OCI-LY7 (cell line): ENCODE results near the gene RUNX1. TPM values are rescaled to one million over a fixed set of nuclear protein-coding genes. Genes with fewer than 3 reads are reported as not detected.

Source experiments
- BruUV-seq: library from RNA; stranded (reverse); fragments of 400-500 nt; replicated peaks from 2 replicates; lab custom pipeline; 2021; lab: Mats Ljungman, UMichigan
- CTCF ChIA-PET: fragments of 300-600 bp; sonication (Branson Sonifier 250); formaldehyde crosslinking; loops from one replicate; lab custom pipeline; 2022; ENCODE audit warnings: antibody characterized with exemption; ENCODE audit not compliant: unreplicated experiment; lab: Charles Lee
- POLR2A ChIA-PET: fragments of 300-600 bp; sonication (Branson Sonifier 250); formaldehyde crosslinking; loops from one replicate; lab custom pipeline; 2022; ENCODE audit warnings: antibody characterized with exemption; lab: Charles Lee
- DNase-seq: peaks from one replicate; pipeline ENCODE4 v3.0.0-alpha.2; 2015; ENCODE audit warnings: low spot score
- H2AFZ ChIP-seq: fragments of 200-600 bp; sonication (generic), shearing (Covaris generic); 2 replicates; pipeline ENCODE4 v1.6.1; 2014; ENCODE audit warnings: mild to moderate bottlenecking, antibody characterized with exemption, low read length, moderate library complexity
- H3K27ac ChIP-seq: fragments of 200-600 bp; sonication (generic); 2 replicates; pipeline ENCODE4 v1.5.1; 2014; ENCODE audit warnings: mixed run types, low read depth, mild to moderate bottlenecking, moderate library complexity, low read length, inconsistent platforms; ENCODE audit not compliant: poor library complexity, severe bottlenecking
- H3K36me3 ChIP-seq: fragments of 200-600 bp; sonication (generic); 2 replicates; pipeline ENCODE4 v1.6.1; 2014; ENCODE audit warnings: mild to moderate bottlenecking, antibody characterized with exemption, low read length, moderate library complexity, mixed read lengths; ENCODE audit not compliant: insufficient read depth
- H3K4me1 ChIP-seq: fragments of 200-600 bp; sonication (generic); 2 replicates; pipeline ENCODE4 v1.5.1; 2014; ENCODE audit warnings: mild to moderate bottlenecking, low read length; ENCODE audit not compliant: insufficient read depth, poor library complexity, severe bottlenecking
- H3K4me2 ChIP-seq: fragments of 200-600 bp; sonication (generic); 2 replicates; pipeline ENCODE4 v1.6.1; 2014; ENCODE audit warnings: mild to moderate bottlenecking, low read length
- H3K4me3 ChIP-seq: fragments of 200-600 bp; sonication (generic); 2 replicates; pipeline ENCODE4 v1.5.1; 2014; ENCODE audit warnings: mild to moderate bottlenecking, low read depth, low read length; ENCODE audit not compliant: poor library complexity, severe bottlenecking
- H3K79me2 ChIP-seq: fragments of 200-600 bp; sonication (generic); 2 replicates; pipeline ENCODE4 v1.6.1; 2016; ENCODE audit warnings: low read depth, mild to moderate bottlenecking, low read length, moderate library complexity, mixed read lengths; ENCODE audit not compliant: insufficient read depth
- H3K9me2 ChIP-seq: fragments of 200-600 bp; sonication (generic); 2 replicates; pipeline ENCODE4 v1.6.1; 2016; ENCODE audit warnings: mild to moderate bottlenecking, low read length, mixed read lengths; ENCODE audit not compliant: insufficient read depth
- H3K9me3 ChIP-seq: fragments of 200-600 bp; sonication (generic); 2 replicates; pipeline ENCODE4 v1.6.1; 2014; ENCODE audit warnings: mild to moderate bottlenecking, mixed run types, low read length, mixed read lengths
- H4K20me1 ChIP-seq: fragments of 200-600 bp; sonication (generic); 2 replicates; pipeline ENCODE4 v1.6.1; 2014; ENCODE audit warnings: mild to moderate bottlenecking, antibody characterized with exemption, low read length, moderate library complexity, mixed read lengths; ENCODE audit not compliant: insufficient read depth
- EZH2phosphoT487 ChIP-seq: fragments of 200-600 bp; sonication (generic); IDR thresholded peaks from 2 replicates; pipeline ENCODE4 v1.6.1; 2018; ENCODE audit warnings: low read depth, borderline replicate concordance, mild to moderate bottlenecking, mixed run types, antibody characterized with exemption, low read length, moderate library complexity, mixed read lengths
- intact Hi-C: fragments of 100-400 bp; cut with micrococcal nuclease; formaldehyde crosslinking; loops from one replicate; pipeline ENCODE4 v1.10.0; 2022; ENCODE audit not compliant: unreplicated experiment
- total RNA-seq, 2 experiments: library from RNA; depleted of rRNA in 1 of 2; stranded (reverse); fragments of >200 nt in 1 of 2; shearing (Covaris generic) in 1 of 2; gene quantifications; 2 replicates each; pipeline ENCODE4 v1.2.3, GENCODE V29; 2014 to 2022
- TF ChIP-seq, protein P1 (sequence below): fragments of 200-600 bp; sonication (generic); conservative IDR thresholded peaks from 2 replicates; pipeline ENCODE4 v1.5.1; 2014; ENCODE audit warnings: mild to moderate bottlenecking, antibody characterized with exemption, low read length, moderate library complexity, mixed read lengths

The RUNX1 gene
- total RNA-seq, 2 experiments from 2014 or later = 30.5 to 40.8 TPM

DNA sequence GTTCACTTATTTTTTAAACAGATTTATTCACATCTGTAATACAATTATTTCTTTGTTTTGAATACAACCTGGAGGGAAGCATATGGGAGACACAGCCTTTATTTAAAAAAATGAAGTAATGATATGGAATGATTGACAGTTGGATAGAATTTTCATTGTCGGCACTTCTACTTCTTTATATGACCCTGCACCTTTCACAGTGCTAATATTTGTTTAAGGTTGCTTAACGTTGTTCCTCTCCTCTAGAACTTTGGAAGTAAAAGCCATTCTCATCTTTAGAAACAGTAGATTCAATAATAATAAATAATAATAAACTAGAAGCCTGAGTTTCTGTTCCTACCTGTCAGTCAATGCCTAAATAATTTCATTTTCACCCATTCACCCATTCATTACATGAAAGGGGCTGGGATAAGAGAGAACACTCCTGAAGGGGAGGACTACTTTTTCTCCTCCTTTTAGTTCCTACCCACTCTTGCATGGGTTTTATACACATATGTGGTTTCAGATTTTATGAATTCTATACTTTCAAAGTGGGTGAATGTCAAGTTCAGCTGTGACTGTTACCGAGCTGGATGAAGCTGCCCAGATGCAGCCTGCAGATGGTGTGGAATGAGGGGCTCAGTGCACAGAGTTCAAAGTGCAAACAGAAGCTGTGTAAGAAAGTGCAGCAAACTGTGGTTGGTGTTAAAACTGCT is 9.4 kb downstream of the RUNX1 start:
- DNase-seq = peak; percentile 35
- Histone ChIP-seq H3K9me3 (no peaks in the 10 kb centered on the region), H4K20me1 (peaks cover 18% of the 10 kb centered on the region; the same call in 1 of the 2 replicates), H2AFZ (no peak overlapping the region), H3K27ac (peak overlapping the region; percentile 28), H3K4me3 (no peak overlapping the region), H3K9me2 (no peaks in the 10 kb centered on the region), H3K79me2 (peaks cover 98% of the 10 kb centered on the region), H3K36me3 (peaks cover 83% of the 10 kb centered on the region), H3K4me2 (peak overlapping the region; percentile 99), H3K4me1 (peaks cover 70% of the 10 kb centered on the region)
- CTCF ChIA-PET = no interaction called here
- no TSS peak for BruUV-seq
- TF ChIP-seq, protein P1, sequence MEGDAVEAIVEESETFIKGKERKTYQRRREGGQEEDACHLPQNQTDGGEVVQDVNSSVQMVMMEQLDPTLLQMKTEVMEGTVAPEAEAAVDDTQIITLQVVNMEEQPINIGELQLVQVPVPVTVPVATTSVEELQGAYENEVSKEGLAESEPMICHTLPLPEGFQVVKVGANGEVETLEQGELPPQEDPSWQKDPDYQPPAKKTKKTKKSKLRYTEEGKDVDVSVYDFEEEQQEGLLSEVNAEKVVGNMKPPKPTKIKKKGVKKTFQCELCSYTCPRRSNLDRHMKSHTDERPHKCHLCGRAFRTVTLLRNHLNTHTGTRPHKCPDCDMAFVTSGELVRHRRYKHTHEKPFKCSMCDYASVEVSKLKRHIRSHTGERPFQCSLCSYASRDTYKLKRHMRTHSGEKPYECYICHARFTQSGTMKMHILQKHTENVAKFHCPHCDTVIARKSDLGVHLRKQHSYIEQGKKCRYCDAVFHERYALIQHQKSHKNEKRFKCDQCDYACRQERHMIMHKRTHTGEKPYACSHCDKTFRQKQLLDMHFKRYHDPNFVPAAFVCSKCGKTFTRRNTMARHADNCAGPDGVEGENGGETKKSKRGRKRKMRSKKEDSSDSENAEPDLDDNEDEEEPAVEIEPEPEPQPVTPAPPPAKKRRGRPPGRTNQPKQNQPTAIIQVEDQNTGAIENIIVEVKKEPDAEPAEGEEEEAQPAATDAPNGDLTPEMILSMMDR = no peak
- no peak for TF ChIP-seq EZH2phosphoT487
- intact Hi-C loops = loop anchor here (10.0 kb wide), 1 partner anchor 895 kb away; no protein-coding TSS in a partner anchor
- POLR2A ChIA-PET = interaction anchor here (0.6 to 1.9 kb wide), 4 partner anchors 11 to 58 kb away, joined by 3 to 6 read pairs (median 4); no protein-coding TSS in a partner anchor

DNA sequence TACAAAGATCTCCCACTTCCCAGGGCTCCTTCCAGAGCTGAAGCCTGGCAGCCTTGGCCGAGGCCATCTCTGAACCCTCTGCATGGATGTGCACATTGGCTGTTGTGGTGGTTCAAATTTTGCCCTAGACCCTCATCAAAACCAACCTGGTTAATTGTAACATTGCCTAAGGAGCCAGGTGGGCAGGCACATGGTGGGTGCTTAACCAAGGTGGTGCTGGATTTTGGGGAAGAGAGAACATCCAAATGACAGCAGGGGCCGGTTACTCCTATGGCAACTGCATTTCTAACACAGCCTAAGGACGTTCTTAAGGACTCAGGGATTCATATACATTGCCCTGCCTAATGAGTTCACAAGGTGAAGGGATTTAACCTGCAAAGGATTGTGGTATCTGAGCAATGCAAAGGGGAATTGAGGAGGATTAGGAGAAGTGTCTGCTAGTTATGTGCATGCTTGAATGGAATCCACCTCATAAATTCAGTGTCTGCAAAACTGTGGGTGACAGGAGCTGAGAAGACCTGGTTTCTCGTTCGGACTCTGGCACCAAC is 10.3 kb downstream of the RUNX1 start:
- Histone ChIP-seq H2AFZ (no peak overlapping the region), H3K36me3 (peaks cover 84% of the 10 kb centered on the region), H3K9me3 (no peaks in the 10 kb centered on the region), H4K20me1 (peaks cover 18% of the 10 kb centered on the region; the same call in 1 of the 2 replicates), H3K9me2 (no peaks in the 10 kb centered on the region), H3K4me3 (no peak overlapping the region), H3K4me1 (peaks cover 61% of the 10 kb centered on the region), H3K27ac (no peak overlapping the region), H3K79me2 (peaks cover 98% of the 10 kb centered on the region), H3K4me2 (no peak overlapping the region)
- no TSS peak for BruUV-seq
- CTCF ChIA-PET = no interaction called here
- TF ChIP-seq, protein P1 = no peak
- no peak for TF ChIP-seq EZH2phosphoT487
- intact Hi-C loops = no loop called here
- POLR2A ChIA-PET = interaction anchor here (1.6 kb wide), 1 partner anchor 9 kb away, joined by 4 read pairs; no protein-coding TSS in a partner anchor
- no peak for DNase-seq

DNA sequence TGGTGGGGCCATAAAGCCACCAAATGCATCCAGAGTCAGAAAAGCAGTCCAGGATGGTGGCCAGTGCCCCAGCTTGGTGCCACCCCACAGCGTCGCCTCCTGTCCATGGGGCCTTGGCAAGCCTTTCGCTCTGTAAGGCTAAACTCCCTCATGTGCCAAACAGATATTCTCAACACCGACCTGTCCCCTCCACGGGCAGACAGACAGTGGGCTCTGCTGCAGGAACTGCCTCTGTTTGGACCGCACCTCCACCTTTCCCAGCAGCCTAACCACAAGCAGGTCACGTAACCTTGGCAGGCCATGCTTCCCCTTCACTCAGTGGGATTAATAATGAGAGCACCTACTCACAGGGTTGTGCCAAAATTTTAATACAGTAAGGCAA is 11.7 kb downstream of the RUNX1 start:
- CTCF ChIA-PET = no interaction called here
- no peaks in the 10 kb centered on the region for H3K9me2 ChIP-seq
- no peak for DNase-seq
- H3K36me3 ChIP-seq = peaks cover 90% of the 10 kb centered on the region
- POLR2A ChIA-PET = interaction anchor here (0.6 kb wide), 1 partner anchor 161 kb away, joined by 4 read pairs; no protein-coding TSS in a partner anchor
- TF ChIP-seq, protein P1 = no peak
- TF ChIP-seq EZH2phosphoT487 = no peak
- H3K4me2 ChIP-seq = no peak overlapping the region
- H2AFZ ChIP-seq = no peak overlapping the region
- H3K9me3 ChIP-seq = no peaks in the 10 kb centered on the region
- peaks cover 97% of the 10 kb centered on the region for H3K79me2 ChIP-seq
- intact Hi-C loops = no loop called here
- no peak overlapping the region for H3K4me3 ChIP-seq
- no peak overlapping the region for H3K27ac ChIP-seq
- no TSS peak for BruUV-seq
- H4K20me1 ChIP-seq = peaks cover 16% of the 10 kb centered on the region; the same call in 1 of the 2 replicates
- peaks cover 47% of the 10 kb centered on the region for H3K4me1 ChIP-seq
